ENCODE results near the gene ADAMTSL1. TPM values are rescaled to one million over a fixed set of nuclear protein-coding genes. Genes with fewer than 3 reads are reported as not detected.

Gene ADAMTSL1
- total RNA-seq, 1 experiment from 2014 or later: not detected

- Histone ChIP-seq H3K36me3 (ENCODE audit: control insufficient read depth, insufficient read depth, low read length) (no peaks in the 10 kb centered on the region), H3K9me3 (ENCODE audit: control insufficient read depth, insufficient read depth, low read depth, low read length) (no peaks in the 10 kb centered on the region), H3K27ac (ENCODE audit: low read length) (no peak overlapping the region), H3K27me3 (ENCODE audit: control insufficient read depth, insufficient read depth, low read length) (no peaks in the 10 kb centered on the region), H3K4me1 (ENCODE audit: control insufficient read depth, insufficient read depth, low read length) (no peaks in the 10 kb centered on the region), H3K4me3 (ENCODE audit: low read depth in 2 of 2, low read length in 2 of 2) (no peak overlapping the region)
- ChIA-PET POLR2A (no interaction called here), CTCF (no interaction called here)
- intact Hi-C loops (cut with micrococcal nuclease; ENCODE audit: unreplicated experiment) (no loop called here), in situ Hi-C loops (cut with HindIII; ENCODE audit: low pct_unique_long_range_greater_than_20kb, low sequenced_read_pairs) (no loop called here)
- TF ChIP-seq REST (IDR thresholded peaks at IDR 0.05; ENCODE audit: insufficient read depth in 1 of 2, low read depth in 2 of 2, low read length in 1 of 2) (no peak), TCF7L2 (IDR thresholded peaks at IDR 0.05; ENCODE audit: low read depth, low read length) (no peak), SIN3A (IDR thresholded peaks at IDR 0.05; ENCODE audit: borderline replicate concordance, insufficient read depth, low read depth, low read length) (no peak), CTCF (IDR thresholded peaks at IDR 0.05) (no peak), POLR2AphosphoS5 (IDR thresholded peaks at IDR 0.05; ENCODE audit: low read depth, low read length) (no peak)
- DNase-seq (ENCODE audit: low read depth, low spot score) (no peak), ATAC-seq (no peak)
- BruUV-seq (replicated peaks): no TSS peak
Measured at GRCh38 chr9:18618862-18619261, 144.9 kb downstream of the ADAMTSL1 start.

DNA sequence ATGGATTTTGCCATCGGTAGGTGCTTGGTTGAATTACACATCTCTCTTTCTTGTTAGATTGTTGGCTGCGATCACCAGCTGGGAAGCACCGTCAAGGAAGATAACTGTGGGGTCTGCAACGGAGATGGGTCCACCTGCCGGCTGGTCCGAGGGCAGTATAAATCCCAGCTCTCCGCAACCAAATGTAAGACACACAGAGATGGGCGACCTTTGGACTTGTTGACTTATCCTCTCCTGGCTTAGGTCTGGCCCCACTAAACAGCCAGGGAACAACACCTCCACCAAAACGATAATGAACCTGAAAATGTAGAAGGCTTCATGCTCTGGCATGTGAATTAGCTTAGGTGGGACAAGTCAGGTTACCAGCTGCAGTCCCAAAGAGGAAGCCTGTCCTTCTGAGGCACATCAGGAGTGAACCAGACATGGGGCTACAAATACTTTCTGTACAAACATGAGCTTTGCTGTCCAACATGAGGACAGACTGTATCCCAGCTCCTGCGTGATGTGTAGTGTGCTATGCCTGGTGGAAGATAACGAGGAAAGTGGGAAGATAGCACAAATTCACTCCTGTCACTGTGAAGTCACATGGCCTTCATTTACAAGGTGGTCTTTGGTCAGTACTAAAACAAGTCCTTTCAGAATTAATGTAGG lies 148.4 kb downstream of the ADAMTSL1 start:
- H3K36me3 ChIP-seq (ENCODE audit: control insufficient read depth, insufficient read depth, low read length): no peaks in the 10 kb centered on the region
- no peaks in the 10 kb centered on the region for H3K27me3 ChIP-seq (ENCODE audit: control insufficient read depth, insufficient read depth, low read length)
- CTCF ChIA-PET: no interaction called here
- in situ Hi-C loops (cut with HindIII; ENCODE audit: low pct_unique_long_range_greater_than_20kb, low sequenced_read_pairs) (no loop called here), intact Hi-C loops (cut with micrococcal nuclease; ENCODE audit: unreplicated experiment) (no loop called here)
- H3K9me3 ChIP-seq (ENCODE audit: control insufficient read depth, insufficient read depth, low read depth, low read length): no peaks in the 10 kb centered on the region
- DNase-seq (ENCODE audit: low read depth, low spot score) (no peak), ATAC-seq (no peak)
- no peaks in the 10 kb centered on the region for H3K4me1 ChIP-seq (ENCODE audit: control insufficient read depth, insufficient read depth, low read length)
- POLR2A ChIA-PET: no interaction called here
- H3K27ac ChIP-seq (ENCODE audit: low read length): no peak overlapping the region
- TF ChIP-seq POLR2AphosphoS5 (IDR thresholded peaks at IDR 0.05; ENCODE audit: low read depth, low read length): no peak
- TF ChIP-seq REST (IDR thresholded peaks at IDR 0.05; ENCODE audit: insufficient read depth in 1 of 2, low read depth in 2 of 2, low read length in 1 of 2): no peak
- TF ChIP-seq CTCF (IDR thresholded peaks at IDR 0.05): no peak
- TF ChIP-seq TCF7L2 (IDR thresholded peaks at IDR 0.05; ENCODE audit: low read depth, low read length): no peak
- TF ChIP-seq SIN3A (IDR thresholded peaks at IDR 0.05; ENCODE audit: borderline replicate concordance, insufficient read depth, low read depth, low read length): no peak
- no TSS peak for BruUV-seq (replicated peaks)
- no peak overlapping the region for H3K4me3 ChIP-seq (ENCODE audit: low read depth in 2 of 2, low read length in 2 of 2)

All from Panc1 (cell line).